ENCODE measurements around the gene PPP1R17. TPM values are rescaled to one million over a fixed set of nuclear protein-coding genes. Genes with fewer than 3 reads are reported as not detected.
A peak's percentile ranks its signal among the peaks of the same experiment; 100 is the strongest.

PPP1R17 gene
- total RNA-seq, 4 donors from 2014 or later: not detected

GRCh38 chr7:31695859-31696614 is 9.0 kb downstream of the PPP1R17 start:
- H3K27me3 ChIP-seq: no peaks in the 10 kb centered on the region
- 60 to 67% methylated on average over 5 to 6 of the region's 6 CpGs for WGBS, 2 donors (ENCODE audit: low coverage in 1 of 2)
- peak; percentile 77 for ATAC-seq
- no peaks in the 10 kb centered on the region for H3K4me1 ChIP-seq
- no peak overlapping the region for H3K4me3 ChIP-seq
- H3K27ac ChIP-seq: no peak overlapping the region
- H3K36me3 ChIP-seq: no peaks in the 10 kb centered on the region
- H3K9me3 ChIP-seq: no peaks in the 10 kb centered on the region
- TF ChIP-seq CTCF (IDR thresholded peaks at IDR 0.05) (no peak), POLR2A (IDR thresholded peaks at IDR 0.05) (no peak), EP300 (IDR thresholded peaks at IDR 0.05) (no peak), POLR2AphosphoS5 (IDR thresholded peaks at IDR 0.05) (no peak)

GRCh38 chr7:31699050-31699449 is 12.0 kb downstream of the PPP1R17 start:
- no peaks in the 10 kb centered on the region for H3K36me3 ChIP-seq
- H3K9me3 ChIP-seq: no peaks in the 10 kb centered on the region
- no peak for TF ChIP-seq EP300 (IDR thresholded peaks at IDR 0.05)
- no peak for TF ChIP-seq POLR2AphosphoS5 (IDR thresholded peaks at IDR 0.05)
- no peak for TF ChIP-seq CTCF (IDR thresholded peaks at IDR 0.05)
- no peak for TF ChIP-seq POLR2A (IDR thresholded peaks at IDR 0.05)
- no peak overlapping the region for H3K4me3 ChIP-seq
- ATAC-seq: no peak
- H3K4me1 ChIP-seq: no peaks in the 10 kb centered on the region
- WGBS, 2 donors (ENCODE audit: low coverage in 1 of 2): 40% methylated on average over 2 of the region's 2 CpGs; no CpG with 5 or more reads in 1 of the 2 donors
- no peaks in the 10 kb centered on the region for H3K27me3 ChIP-seq
- no peak overlapping the region for H3K27ac ChIP-seq

GRCh38 chr7:31702354-31702753 is 15.3 kb downstream of the PPP1R17 start:
- Histone ChIP-seq H3K36me3 (no peaks in the 10 kb centered on the region), H3K27me3 (no peaks in the 10 kb centered on the region)

GRCh38 chr7:31705377-31705776 is 18.4 kb downstream of the PPP1R17 start:
- no peaks in the 10 kb centered on the region for H3K4me1 ChIP-seq
- WGBS, 2 donors (ENCODE audit: low coverage in 1 of 2): 85 to 93% methylated on average over 3 of the region's 3 CpGs
- no peaks in the 10 kb centered on the region for H3K36me3 ChIP-seq
- H3K9me3 ChIP-seq: no peaks in the 10 kb centered on the region
- no peaks in the 10 kb centered on the region for H3K27me3 ChIP-seq
- H3K4me3 ChIP-seq: no peak overlapping the region
- TF ChIP-seq POLR2A (IDR thresholded peaks at IDR 0.05) (no peak), CTCF (IDR thresholded peaks at IDR 0.05) (no peak)
- no peak for ATAC-seq
- no peak overlapping the region for H3K27ac ChIP-seq

More at GRCh38 chr7:31702354-31702753, 15.3 kb downstream of the PPP1R17 start:
- no peak for ATAC-seq
- H3K27ac ChIP-seq: no peak overlapping the region
- WGBS, 2 donors (ENCODE audit: low coverage in 1 of 2): 71 to 80% methylated on average over 3 of the region's 3 CpGs
- H3K9me3 ChIP-seq: no peaks in the 10 kb centered on the region
- TF ChIP-seq CTCF (IDR thresholded peaks at IDR 0.05): no peak
- TF ChIP-seq POLR2AphosphoS5 (IDR thresholded peaks at IDR 0.05): no peak
- TF ChIP-seq EP300 (IDR thresholded peaks at IDR 0.05): no peak
- no peak for TF ChIP-seq POLR2A (IDR thresholded peaks at IDR 0.05)
- H3K4me3 ChIP-seq: no peak overlapping the region
- no peaks in the 10 kb centered on the region for H3K4me1 ChIP-seq

- no peaks in the 10 kb centered on the region for H3K27me3 ChIP-seq
- TF ChIP-seq POLR2A (IDR thresholded peaks at IDR 0.05) (no peak), CTCF (IDR thresholded peaks at IDR 0.05) (no peak), EP300 (IDR thresholded peaks at IDR 0.05) (no peak), POLR2AphosphoS5 (IDR thresholded peaks at IDR 0.05) (no peak)
- no peak overlapping the region for H3K4me3 ChIP-seq
- no peaks in the 10 kb centered on the region for H3K4me1 ChIP-seq
- H3K27ac ChIP-seq: no peak overlapping the region
- H3K9me3 ChIP-seq: no peaks in the 10 kb centered on the region
- no peak for ATAC-seq
- H3K36me3 ChIP-seq: no peaks in the 10 kb centered on the region
- 63% methylated on average over 4 to 5 of the region's 5 CpGs for WGBS, 2 donors (ENCODE audit: low coverage in 1 of 2)
Measured at GRCh38 chr7:31707089-31707488, 20.1 kb downstream of the PPP1R17 start.

Measured in gastroesophageal sphincter (tissue), 4 donors.